Activated T-cell treated with anti-CD3 and anti-CD28 coated beads, Interleukin-2, amount 50 U/mL, for 24 hours (primary cell): ENCODE results near the gene OR4C12.
"Not testable (repeated sequence)": the region's sequence is repeated elsewhere in the genome, so short reads cannot be mapped to it uniquely, and the experiment has no call there.

Source experiments
- DNase-seq: peaks from one replicate; pipeline ENCODE4 v3.0.0-alpha.2; 2020
- H3K27ac Mint-ChIP-seq: 2 replicates; pipeline ENCODE4 v1.8.0; 2020; ENCODE audit warnings: mild to moderate bottlenecking, mixed read lengths
- H3K27me3 Mint-ChIP-seq: 2 replicates; pipeline ENCODE4 v1.8.0; 2020; ENCODE audit warnings: mixed read lengths
- H3K36me3 Mint-ChIP-seq: 2 replicates; pipeline ENCODE4 v1.8.0; 2020; ENCODE audit warnings: low read depth, mixed read lengths
- H3K4me1 Mint-ChIP-seq: 2 replicates; pipeline ENCODE4 v1.8.0; 2020; ENCODE audit warnings: low read depth, mixed read lengths
- H3K4me3 Mint-ChIP-seq: 2 replicates; pipeline ENCODE4 v1.8.0; 2020; ENCODE audit warnings: mild to moderate bottlenecking, moderate library complexity, mixed read lengths
- H3K9me3 Mint-ChIP-seq: 2 replicates; pipeline ENCODE4 v1.8.0; 2020; ENCODE audit warnings: mixed read lengths

Gene OR4C12

GRCh38 chr11:49982435-49982834 is at the start of gene OR4C12:
Gene OR4C12, minus strand, starts transcription at chr11:49982535. Its CDS starts 34 bp downstream, at chr11:49982501.
- not testable (repeated sequence) for H3K27me3 Mint-ChIP-seq, H3K4me3 Mint-ChIP-seq, DNase-seq, H3K36me3 Mint-ChIP-seq, H3K4me1 Mint-ChIP-seq, H3K27ac Mint-ChIP-seq
- H3K9me3 Mint-ChIP-seq = peaks cover 12% of the 10 kb centered on the region

GRCh38 chr11:50030193-50030592 is 47.9 kb upstream of the OR4C12 start:
- Mint-ChIP-seq H3K4me3 (no peak overlapping the region), H3K9me3 (peaks cover 44% of the 10 kb centered on the region), H3K27ac (no peak overlapping the region)

DNA sequence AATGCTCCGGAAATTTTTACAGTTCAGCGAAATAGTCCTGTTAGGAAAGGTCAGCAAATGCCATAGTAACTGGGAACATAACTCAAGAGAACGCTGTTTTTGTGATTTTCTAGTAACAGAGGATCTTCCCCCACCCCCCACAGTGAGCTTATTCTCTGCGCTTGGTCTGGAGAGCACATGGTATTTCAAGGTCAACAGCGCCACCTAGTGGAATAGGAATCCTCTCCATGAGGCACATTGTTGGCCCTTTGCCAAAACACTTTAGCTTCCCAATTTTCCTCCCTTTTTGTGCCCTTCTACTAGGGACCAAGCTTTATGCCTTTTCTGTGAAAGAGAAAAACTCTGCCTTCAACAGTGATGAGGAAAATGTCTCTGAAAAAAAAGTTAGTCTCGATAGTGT is 13.2 kb upstream of the OR4C12 start:
- Mint-ChIP-seq H3K4me3 (no peak overlapping the region), H3K4me1 (no peaks in the 10 kb centered on the region), H3K36me3 (no peaks in the 10 kb centered on the region), H3K9me3 (peaks cover 11% of the 10 kb centered on the region), H3K27me3 (no peaks in the 10 kb centered on the region), H3K27ac (no peak overlapping the region)
- DNase-seq = no peak

More at GRCh38 chr11:50030193-50030592, 47.9 kb upstream of the OR4C12 start:
- H3K36me3 Mint-ChIP-seq = no peaks in the 10 kb centered on the region
- no peaks in the 10 kb centered on the region for H3K27me3 Mint-ChIP-seq
- no peak for DNase-seq
- no peaks in the 10 kb centered on the region for H3K4me1 Mint-ChIP-seq

DNA sequence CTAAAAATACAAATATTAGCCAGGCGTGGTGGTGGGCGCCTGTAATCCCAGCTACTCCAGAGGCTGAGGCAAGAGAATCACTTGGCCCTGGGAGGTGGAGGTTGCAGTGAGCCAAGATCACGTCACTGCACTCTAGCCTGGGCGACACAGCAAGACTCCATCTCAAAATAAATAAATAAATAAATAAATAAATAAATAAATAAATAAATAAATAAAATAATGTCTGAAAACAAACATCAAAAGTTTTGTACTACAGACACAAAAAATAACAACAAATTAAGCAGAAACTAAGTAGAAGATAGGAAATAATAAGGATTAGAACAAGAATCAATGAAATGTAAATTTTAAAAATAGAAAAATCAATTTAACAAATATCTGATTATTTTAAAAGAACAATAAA is 8.9 kb downstream of the OR4C12 start:
- H3K27me3 Mint-ChIP-seq, DNase-seq: not testable (repeated sequence)
- peaks cover 21% of the 10 kb centered on the region for H3K9me3 Mint-ChIP-seq

GRCh38 chr11:49952091-49952490 is 30.2 kb downstream of the OR4C12 start, which contains the start of gene OR4C13:
Gene OR4C13, plus strand, starts transcription at chr11:49952391. Its CDS starts 32 bp downstream, at chr11:49952423.
- DNase-seq = no peak
- no peaks in the 10 kb centered on the region for H3K4me1 Mint-ChIP-seq
- no peak within 1 kb of the TSS for H3K27ac Mint-ChIP-seq
- H3K4me3 Mint-ChIP-seq = no peak within 1 kb of the TSS
- H3K36me3 Mint-ChIP-seq = no peaks in the 10 kb centered on the region
- H3K27me3 Mint-ChIP-seq = no peaks in the 10 kb centered on the region
- H3K9me3 Mint-ChIP-seq = peaks cover 24% of the 10 kb centered on the region

More for the DNA sequence above, 8.9 kb downstream of the OR4C12 start:
- not testable (repeated sequence) for H3K4me3 Mint-ChIP-seq, H3K4me1 Mint-ChIP-seq, H3K36me3 Mint-ChIP-seq, H3K27ac Mint-ChIP-seq

DNA sequence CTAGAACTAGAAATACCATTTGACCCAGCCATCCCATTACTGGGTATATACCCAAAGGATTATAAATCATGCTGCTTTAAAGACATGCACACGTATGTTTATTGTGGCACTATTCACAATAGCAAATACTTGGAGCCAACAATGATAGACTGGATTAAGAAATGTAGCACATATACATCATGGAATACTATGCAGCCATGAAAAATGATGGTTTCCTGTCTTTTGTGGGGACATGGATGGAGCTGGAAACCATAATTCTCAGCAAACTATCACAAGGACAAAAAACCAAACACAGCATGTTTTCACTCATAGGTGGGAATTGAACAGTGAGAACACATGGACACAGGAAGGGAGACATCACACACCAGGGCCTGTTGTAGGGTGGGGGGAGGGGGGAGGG is 33.6 kb downstream of the OR4C12 start:
- H3K36me3 Mint-ChIP-seq, H3K27me3 Mint-ChIP-seq, H3K4me3 Mint-ChIP-seq, H3K27ac Mint-ChIP-seq, H3K4me1 Mint-ChIP-seq, DNase-seq: not testable (repeated sequence)
- peaks cover 25% of the 10 kb centered on the region for H3K9me3 Mint-ChIP-seq
